AG09319 (cell line): ENCODE data around the gene KRTAP10-10.
"Not testable (repeated sequence)": the region's sequence is repeated elsewhere in the genome, so short reads cannot be mapped to it uniquely, and the experiment has no call there.

Experiments used
- DNase-seq: peaks from one replicate; pipeline ENCODE4 v3.0.0-alpha.2; 2010; ENCODE audit warnings: low read depth; ENCODE audit errors: extremely low read depth
- CTCF ChIP-seq: IDR thresholded peaks from 2 replicates; pipeline ENCODE4 v1.5.1; 2011; ENCODE audit warnings: low read depth, mild to moderate bottlenecking, inconsistent platforms, low read length, moderate library complexity

KRTAP10-10 gene

DNA sequence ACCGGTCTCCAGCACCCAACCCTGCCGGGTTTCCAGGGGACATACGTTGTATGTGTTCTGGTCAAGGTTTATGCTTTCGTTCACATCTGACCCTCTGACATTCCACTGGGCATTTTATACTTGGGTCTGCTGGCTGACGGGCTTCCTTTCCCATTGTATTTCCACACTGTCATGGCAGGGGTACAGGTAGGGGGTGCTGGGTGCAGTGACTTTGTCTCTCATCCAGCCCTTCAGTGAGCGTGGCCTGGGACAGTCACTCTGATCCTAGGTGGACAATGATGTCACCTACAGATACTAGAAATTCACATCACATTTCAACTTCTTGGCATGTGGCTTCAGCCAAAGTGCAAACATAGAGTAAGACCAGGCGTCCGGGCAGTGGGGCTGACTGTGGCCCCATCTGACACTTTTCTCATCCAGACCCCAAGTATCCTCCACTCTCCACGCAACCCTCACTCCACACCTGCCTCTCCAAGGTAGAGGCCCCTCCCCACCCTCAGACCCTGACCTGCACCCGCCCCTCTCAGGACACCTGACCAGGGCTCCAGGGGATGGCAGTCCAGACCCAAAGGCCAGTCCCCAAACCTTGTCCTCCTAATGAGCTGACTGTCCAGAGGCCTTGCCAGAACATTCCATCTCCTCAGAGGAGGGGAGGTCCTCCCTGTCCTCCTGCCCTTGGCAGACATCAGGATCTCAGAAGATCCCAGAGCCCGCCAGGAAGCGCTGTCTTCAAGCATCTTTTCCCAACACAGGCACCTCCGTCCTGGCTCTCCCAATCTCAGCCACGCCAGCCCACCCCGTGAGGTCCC, 743 bp upstream of the KRTAP10-10 start:
- DNase-seq: no peak

DNA sequence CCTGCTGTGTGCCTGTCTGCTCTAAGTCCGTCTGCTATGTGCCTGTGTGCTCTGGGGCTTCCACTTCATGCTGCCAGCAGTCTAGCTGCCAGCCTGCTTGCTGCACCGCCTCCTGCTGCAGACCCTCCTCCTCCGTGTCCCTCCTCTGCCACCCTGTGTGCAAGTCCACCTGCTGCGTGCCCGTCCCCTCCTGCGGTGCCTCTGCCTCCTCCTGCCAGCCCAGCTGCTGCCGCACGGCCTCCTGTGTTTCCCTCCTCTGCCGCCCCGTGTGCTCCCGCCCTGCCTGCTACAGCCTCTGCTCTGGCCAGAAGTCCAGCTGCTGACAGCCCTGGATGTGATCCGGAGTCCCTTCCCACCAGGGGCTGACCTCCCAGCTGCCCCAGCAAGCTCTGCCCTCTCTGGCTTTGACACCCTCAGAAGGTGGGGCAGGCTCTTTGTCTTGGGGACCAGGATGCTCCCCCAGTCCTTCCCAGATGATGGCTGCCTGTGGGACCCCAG, 744 bp downstream of the KRTAP10-10 start:
- DNase-seq: not testable (repeated sequence)

More for the DNA sequence above, 743 bp upstream of the KRTAP10-10 start:
- TF ChIP-seq CTCF: no peak

DNA sequence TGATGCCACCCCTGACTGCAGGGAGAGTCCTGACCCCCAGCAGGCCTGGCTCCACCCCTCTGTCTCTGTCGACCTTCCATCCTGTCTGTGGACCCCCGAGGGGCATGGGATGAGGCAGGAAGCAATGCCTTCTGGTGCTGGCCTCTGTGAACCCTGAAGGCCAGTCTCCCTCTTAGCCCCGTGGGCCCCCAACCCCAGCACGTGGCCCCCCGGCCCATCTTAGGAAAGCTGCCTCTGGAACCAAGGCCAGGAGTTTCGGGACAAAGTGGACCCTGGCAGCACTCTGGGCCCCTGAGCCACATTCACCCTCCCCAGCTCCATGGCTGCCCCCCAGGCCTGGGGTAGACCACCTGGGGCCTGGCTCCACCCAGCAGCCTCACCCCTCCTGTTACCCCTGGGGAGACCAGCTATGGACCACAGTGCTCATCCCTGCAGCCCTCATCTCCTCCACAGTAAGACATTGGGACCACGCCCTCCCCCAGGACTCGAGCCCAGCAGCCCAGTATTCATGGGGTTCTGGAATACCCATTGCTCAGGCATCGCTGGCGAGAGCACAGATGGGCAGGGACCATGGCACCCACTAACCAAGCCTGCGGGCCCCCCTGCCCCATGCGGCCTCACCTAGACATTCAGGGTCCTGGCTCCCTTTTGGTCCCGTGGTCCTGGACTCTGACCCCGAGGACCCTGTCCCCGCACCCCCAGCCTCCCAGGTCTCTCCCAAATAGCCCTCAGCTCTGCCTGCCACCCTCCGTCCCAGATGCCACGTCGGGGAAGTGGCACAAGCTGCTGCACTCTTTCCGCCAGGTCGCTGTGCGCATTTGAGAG, 1.6 kb downstream of the KRTAP10-10 start:
- DNase-seq: not testable (repeated sequence)

- no peak for TF ChIP-seq CTCF
- no peak for DNase-seq
Measured at GRCh38 chr21:44639331-44639655, 2.1 kb downstream of the KRTAP10-10 start.

GRCh38 chr21:44640761-44641160, 3.6 kb downstream of the KRTAP10-10 start:
- no peak for DNase-seq
- TF ChIP-seq CTCF: no peak

GRCh38 chr21:44643741-44644310, 6.7 kb downstream of the KRTAP10-10 start:
- TF ChIP-seq CTCF: no peak
- no peak for DNase-seq

- no peak for TF ChIP-seq CTCF
- DNase-seq: no peak
Measured at GRCh38 chr21:44644878-44645277, 7.7 kb downstream of the KRTAP10-10 start.

GRCh38 chr21:44646366-44647221, 9.4 kb downstream of the KRTAP10-10 start, which contains the start of gene KRTAP10-11:
Gene KRTAP10-11 (plus strand): TSS chr21:44646414. CDS start chr21:44646459, 45 bp downstream.
- not testable (repeated sequence) for DNase-seq
